Measurements from ENCODE around the gene SENP7. TPM values are rescaled to one million over a fixed set of nuclear protein-coding genes. Genes with fewer than 3 reads are reported as not detected.
"Not testable (repeated sequence)": the region's sequence is repeated elsewhere in the genome, so short reads cannot be mapped to it uniquely, and the experiment has no call there.

SENP7 gene
- total RNA-seq, 2 experiments from 2014 or later: 16.1 to 16.8 TPM

DNA sequence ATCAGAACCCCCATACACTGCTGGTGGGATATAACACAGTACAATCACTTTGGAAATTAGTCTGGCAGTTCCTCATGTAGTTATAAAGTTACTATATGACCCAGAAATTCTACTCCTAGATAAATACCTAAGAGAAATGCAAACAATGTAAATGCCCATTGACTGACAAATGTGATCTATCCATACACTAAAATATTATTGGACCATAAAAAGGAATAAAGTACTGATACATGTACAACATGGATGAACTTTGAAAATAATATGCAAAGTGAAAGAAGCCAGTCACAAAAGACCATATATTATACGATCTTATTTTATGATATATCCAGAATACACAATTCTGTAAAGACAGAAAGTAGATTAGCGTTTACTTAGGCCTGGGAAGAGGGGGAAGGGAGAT lies 200.5 kb downstream of the SENP7 start:
- Mint-ChIP-seq H3K4me1 (ENCODE audit: low read depth) (no peaks in the 10 kb centered on the region), H3K4me3 (no peak overlapping the region)
- intact Hi-C loops (cut with micrococcal nuclease): no loop called here

DNA sequence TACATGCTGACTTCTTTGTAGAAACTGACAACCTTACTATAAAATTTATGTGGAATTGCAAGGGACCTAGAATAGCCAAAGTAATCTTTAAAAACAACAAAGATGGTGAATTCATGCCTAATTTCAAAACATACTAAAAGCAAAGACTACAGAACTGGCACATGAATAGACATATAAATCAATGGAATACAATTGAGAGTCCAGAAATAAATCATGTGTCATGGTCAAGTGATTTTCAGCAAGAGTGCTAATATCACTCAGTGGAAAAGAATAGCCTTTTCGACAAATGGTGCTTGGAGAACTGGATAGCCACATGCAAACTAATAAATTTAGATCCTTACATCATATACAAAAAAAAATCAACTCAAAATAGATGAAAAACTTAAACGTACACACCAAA lies 201.3 kb downstream of the SENP7 start:
- CTCF ChIA-PET: no interaction called here
- peaks cover 24% of the 10 kb centered on the region for H3K9me3 Mint-ChIP-seq
- intact Hi-C loops (cut with micrococcal nuclease): no loop called here
- H3K27ac Mint-ChIP-seq: no peak overlapping the region
- DNase-seq: no peak
- H3K36me3 Mint-ChIP-seq (ENCODE audit: low read depth): peaks cover 28% of the 10 kb centered on the region
- no peaks in the 10 kb centered on the region for H3K27me3 Mint-ChIP-seq (ENCODE audit: low read depth)
- no peak overlapping the region for H3K4me3 Mint-ChIP-seq
- H3K4me1 Mint-ChIP-seq (ENCODE audit: low read depth): no peaks in the 10 kb centered on the region

More for the DNA sequence above, 200.5 kb downstream of the SENP7 start:
- Mint-ChIP-seq H3K27me3 (ENCODE audit: low read depth) (no peaks in the 10 kb centered on the region), H3K36me3 (ENCODE audit: low read depth) (peaks cover 28% of the 10 kb centered on the region), H3K9me3 (peaks cover 20% of the 10 kb centered on the region), H3K27ac (no peak overlapping the region)
- DNase-seq: no peak
- CTCF ChIA-PET: no interaction called here

DNA sequence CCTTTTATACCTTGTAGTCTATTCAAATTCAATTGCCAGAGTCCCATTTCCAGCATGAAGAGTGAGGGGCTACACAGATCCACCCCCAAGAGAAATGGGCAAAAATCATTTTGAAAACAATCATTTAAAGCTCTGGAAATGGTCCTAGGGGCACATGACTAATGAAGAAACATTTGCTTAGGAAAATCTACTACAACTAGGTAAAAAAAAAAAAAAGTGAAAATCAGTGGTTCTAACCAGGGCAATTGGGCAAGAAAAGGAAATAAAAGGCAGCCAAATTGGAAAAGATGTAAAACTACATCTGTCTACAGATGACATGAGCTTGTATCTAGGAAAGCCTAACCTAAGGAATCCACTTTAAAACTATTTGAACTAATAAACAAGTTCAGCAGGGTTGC lies 202.0 kb downstream of the SENP7 start:
- Mint-ChIP-seq H3K36me3 (ENCODE audit: low read depth) (peaks cover 28% of the 10 kb centered on the region), H3K27ac (no peak overlapping the region), H3K27me3 (ENCODE audit: low read depth) (no peaks in the 10 kb centered on the region), H3K4me1 (ENCODE audit: low read depth) (no peaks in the 10 kb centered on the region), H3K4me3 (no peak overlapping the region), H3K9me3 (peaks cover 24% of the 10 kb centered on the region)
- no peak for DNase-seq
- intact Hi-C loops (cut with micrococcal nuclease): no loop called here
- CTCF ChIA-PET: no interaction called here

DNA sequence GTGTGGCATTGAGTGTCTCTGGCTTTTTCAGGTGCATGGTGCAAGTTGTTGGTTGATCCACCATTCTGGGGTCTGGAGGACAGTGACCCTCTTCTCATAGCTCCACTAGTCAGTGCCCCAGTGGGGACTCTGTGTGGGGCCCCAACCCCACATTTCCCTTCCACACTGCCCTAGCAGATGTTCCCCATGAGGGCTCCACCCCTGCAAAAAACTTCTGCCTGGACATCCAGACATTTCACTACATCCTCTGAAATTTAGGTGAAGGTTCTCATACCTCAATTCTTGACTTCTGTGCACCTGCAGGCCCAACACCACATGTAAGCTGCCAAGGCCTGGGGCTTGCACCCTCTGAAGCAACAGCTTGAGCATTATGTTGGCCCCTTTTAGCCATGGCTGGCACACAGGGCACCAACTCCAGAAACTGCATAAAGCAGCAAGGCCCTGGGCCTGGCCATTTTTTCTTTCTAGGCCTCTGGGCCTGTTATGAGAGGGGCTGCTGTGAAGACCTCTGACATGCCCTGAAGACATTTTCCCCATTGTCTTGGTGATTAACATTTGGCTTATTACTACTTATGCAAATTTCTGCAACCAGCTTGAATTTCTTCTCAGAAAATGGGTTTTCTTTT lies 204.8 kb downstream of the SENP7 start:
- H3K4me3 Mint-ChIP-seq; H3K4me1 Mint-ChIP-seq (ENCODE audit: low read depth); intact Hi-C loops (cut with micrococcal nuclease); H3K27me3 Mint-ChIP-seq (ENCODE audit: low read depth); H3K27ac Mint-ChIP-seq: not testable (repeated sequence)
- CTCF ChIA-PET: interaction anchor here (0.6 kb wide), 1 partner anchor 193 kb away, joined by 3 read pairs; no protein-coding TSS in a partner anchor
- Mint-ChIP-seq H3K9me3 (peaks cover 25% of the 10 kb centered on the region), H3K36me3 (ENCODE audit: low read depth) (peaks cover 27% of the 10 kb centered on the region)
- peak; percentile 10 for DNase-seq

DNA sequence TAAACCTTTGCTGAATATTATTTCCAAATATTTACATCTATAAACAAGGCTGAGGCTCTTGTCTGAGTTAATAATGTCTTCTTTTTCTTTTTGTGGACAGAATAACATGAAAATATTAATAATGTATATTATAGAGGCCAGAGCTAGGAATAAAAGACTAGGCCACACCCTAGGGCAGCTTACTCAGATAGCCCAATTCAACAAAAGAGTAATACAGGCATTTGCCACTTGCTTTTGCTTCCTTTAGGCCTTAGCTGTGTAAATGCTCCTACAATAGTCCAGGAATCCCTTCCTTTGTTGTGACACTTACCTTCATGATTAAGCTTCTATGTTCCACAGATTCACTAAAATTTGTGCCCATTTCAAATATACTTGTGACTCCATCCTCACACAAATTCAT lies 209.2 kb downstream of the SENP7 start:
- Mint-ChIP-seq H3K36me3 (ENCODE audit: low read depth) (peaks cover 9% of the 10 kb centered on the region), H3K27me3 (ENCODE audit: low read depth) (no peaks in the 10 kb centered on the region), H3K9me3 (peaks cover 17% of the 10 kb centered on the region), H3K4me3 (no peak overlapping the region), H3K27ac (no peak overlapping the region), H3K4me1 (ENCODE audit: low read depth) (no peaks in the 10 kb centered on the region)
- intact Hi-C loops (cut with micrococcal nuclease): no loop called here
- CTCF ChIA-PET: no interaction called here
- no peak for DNase-seq

DNA sequence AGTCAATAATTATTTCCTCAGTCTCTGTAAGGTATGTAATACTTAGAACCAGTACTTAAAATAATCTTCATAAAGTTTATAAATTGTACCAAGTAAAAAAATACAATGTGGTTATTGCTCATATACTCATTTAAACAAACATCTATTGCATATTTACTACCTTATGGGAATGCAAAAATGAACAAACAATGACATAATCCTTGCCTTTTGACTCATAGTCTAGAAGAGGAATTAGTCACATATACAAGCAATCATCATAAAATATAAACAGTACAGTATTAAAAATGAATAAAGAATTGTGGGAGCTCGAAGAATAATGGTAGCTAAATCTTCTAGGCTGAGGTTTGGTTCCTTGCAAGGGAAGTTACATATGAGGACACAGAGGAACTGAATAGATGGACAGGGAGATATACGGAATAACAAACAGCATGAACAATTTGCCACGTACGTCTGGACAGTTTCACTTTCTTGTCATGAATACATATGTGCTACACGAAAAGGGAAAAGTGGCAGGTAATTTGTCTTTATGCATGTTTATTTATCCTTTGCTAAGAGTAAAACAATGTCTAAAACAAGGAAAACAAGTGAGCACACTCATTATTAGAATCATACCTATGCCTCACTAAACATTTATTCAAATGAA lies 209.8 kb downstream of the SENP7 start:
- Mint-ChIP-seq H3K4me3 (no peak overlapping the region), H3K9me3 (peaks cover 14% of the 10 kb centered on the region), H3K27me3 (ENCODE audit: low read depth) (no peaks in the 10 kb centered on the region), H3K27ac (no peak overlapping the region), H3K36me3 (ENCODE audit: low read depth) (peaks cover 7% of the 10 kb centered on the region), H3K4me1 (ENCODE audit: low read depth) (no peaks in the 10 kb centered on the region)
- CTCF ChIA-PET: no interaction called here
- DNase-seq: no peak
- intact Hi-C loops (cut with micrococcal nuclease): no loop called here

DNA sequence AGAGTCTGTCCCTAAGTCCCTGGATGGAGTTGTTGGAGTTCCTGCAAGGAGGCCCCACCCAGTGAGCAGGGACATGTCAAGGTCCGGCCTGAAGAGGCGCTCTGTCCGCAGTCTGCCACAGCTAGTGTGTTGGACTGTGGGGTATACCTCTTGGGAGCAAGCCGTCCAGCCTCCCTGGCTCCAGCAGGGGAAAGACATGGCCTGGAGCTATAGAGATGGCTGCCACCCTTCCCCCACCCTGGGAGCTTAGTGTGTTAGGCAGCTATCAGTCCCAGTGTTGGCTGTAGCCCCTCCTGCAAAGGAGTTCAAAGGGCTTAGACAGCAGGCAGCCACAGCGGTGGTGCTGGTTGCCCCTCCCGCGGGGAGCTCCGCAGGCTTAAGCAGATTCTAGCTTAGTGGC lies 212.9 kb downstream of the SENP7 start:
- intact Hi-C loops (cut with micrococcal nuclease): no loop called here
- Mint-ChIP-seq H3K27me3 (ENCODE audit: low read depth) (no peaks in the 10 kb centered on the region), H3K36me3 (ENCODE audit: low read depth) (peaks cover 8% of the 10 kb centered on the region), H3K4me1 (ENCODE audit: low read depth) (no peaks in the 10 kb centered on the region), H3K27ac (no peak overlapping the region), H3K9me3 (peaks cover 30% of the 10 kb centered on the region), H3K4me3 (no peak overlapping the region)
- CTCF ChIA-PET: no interaction called here
- DNase-seq: no peak

DNA sequence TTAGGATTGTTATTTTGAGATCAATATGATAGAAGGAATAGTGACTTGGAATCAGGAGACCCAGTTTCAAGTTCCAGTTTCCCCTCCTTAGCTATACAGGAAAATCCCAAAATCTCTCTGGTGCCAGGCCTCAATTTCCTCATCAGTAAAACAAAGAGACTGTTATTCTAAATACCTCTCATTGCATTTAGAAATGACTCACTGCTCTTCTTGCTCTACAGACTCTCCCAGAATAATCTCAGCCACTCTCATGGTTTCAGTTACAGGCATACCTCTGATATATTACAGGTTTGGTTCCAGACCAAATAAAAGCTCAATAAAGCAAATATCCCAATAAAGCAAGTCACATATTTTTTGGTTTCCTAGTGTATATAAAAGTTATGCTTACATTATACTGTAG lies 221.0 kb downstream of the SENP7 start:
- CTCF ChIA-PET: no interaction called here

DNA sequence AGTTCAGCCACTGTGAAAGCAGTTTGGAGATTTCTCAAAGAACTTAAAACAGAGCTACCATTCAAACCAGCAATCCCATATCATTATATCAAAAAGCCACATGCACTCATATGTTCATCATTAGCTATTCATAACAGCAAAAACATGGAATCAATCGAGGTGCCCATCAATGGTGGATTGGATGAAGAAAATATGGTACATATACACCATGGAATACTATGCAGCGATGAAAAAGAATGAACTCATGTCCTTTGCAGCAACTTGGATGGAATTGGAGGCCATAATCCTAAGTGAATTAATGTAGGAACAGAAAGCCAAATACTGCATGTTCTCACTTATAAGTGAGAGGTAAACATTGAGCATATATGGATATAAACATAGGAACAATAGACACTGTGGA lies 224.7 kb downstream of the SENP7 start:
- peaks cover 2% of the 10 kb centered on the region for H3K9me3 Mint-ChIP-seq
- no peaks in the 10 kb centered on the region for H3K27me3 Mint-ChIP-seq (ENCODE audit: low read depth)
- H3K36me3 Mint-ChIP-seq (ENCODE audit: low read depth): no peaks in the 10 kb centered on the region
- DNase-seq: no peak
- no peak overlapping the region for H3K27ac Mint-ChIP-seq
- intact Hi-C loops (cut with micrococcal nuclease): no loop called here
- no peak overlapping the region for H3K4me3 Mint-ChIP-seq
- CTCF ChIA-PET: no interaction called here
- no peaks in the 10 kb centered on the region for H3K4me1 Mint-ChIP-seq (ENCODE audit: low read depth)

More for the DNA sequence above, 221.0 kb downstream of the SENP7 start:
- no peaks in the 10 kb centered on the region for H3K27me3 Mint-ChIP-seq (ENCODE audit: low read depth)
- H3K4me3 Mint-ChIP-seq: no peak overlapping the region
- H3K4me1 Mint-ChIP-seq (ENCODE audit: low read depth): no peaks in the 10 kb centered on the region
- peaks cover 25% of the 10 kb centered on the region for H3K9me3 Mint-ChIP-seq
- DNase-seq: no peak
- intact Hi-C loops (cut with micrococcal nuclease): no loop called here
- H3K36me3 Mint-ChIP-seq (ENCODE audit: low read depth): peaks cover 4% of the 10 kb centered on the region
- H3K27ac Mint-ChIP-seq: no peak overlapping the region

DNA sequence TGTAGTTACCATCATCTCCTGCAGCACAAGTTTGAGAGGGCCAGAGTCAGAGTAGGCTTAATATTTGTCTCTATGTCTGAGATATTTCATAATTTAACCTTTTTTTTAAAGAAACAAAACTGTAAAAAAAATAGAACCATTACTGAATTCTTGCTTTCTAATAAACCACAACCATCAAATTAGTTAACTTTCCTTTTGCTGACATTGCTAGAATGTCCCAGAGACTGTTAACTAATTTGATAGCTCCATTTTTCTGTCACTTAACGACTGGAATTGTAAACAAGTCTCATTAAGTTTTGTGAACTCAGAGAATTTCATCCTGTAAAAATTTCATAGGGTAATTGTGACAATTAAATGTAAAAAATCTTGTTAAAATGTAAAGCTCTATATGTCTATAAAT lies 228.3 kb downstream of the SENP7 start:
- Mint-ChIP-seq H3K36me3 (ENCODE audit: low read depth) (no peaks in the 10 kb centered on the region), H3K4me3 (no peak overlapping the region), H3K9me3 (peaks cover 2% of the 10 kb centered on the region), H3K27ac (no peak overlapping the region), H3K27me3 (ENCODE audit: low read depth) (no peaks in the 10 kb centered on the region), H3K4me1 (ENCODE audit: low read depth) (no peaks in the 10 kb centered on the region)
- no peak for DNase-seq
- intact Hi-C loops (cut with micrococcal nuclease): no loop called here
- CTCF ChIA-PET: no interaction called here

DNA sequence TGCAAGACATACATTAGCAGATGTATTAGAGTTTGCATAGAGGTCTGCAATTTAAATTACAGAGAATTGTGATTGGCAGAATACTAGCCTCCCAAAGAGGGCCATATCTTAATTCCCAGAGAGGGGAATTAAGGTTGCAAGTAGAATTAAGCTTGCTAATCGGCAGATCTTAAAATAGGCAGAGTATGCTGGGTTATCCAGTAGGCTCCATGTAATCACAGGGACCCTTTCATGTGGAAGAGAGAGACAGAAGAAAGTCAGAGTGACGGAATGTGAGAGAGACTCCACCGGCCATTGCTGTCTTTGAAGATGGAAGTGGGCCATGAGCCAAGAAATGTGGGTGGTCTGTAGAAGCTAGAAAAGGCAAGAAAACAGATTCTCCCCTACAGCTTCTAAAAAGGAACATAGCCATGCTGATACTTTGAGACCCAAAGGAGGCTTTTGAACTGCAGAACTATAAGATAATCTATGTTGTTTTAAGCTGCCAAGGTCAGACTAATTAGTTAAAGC lies 231.4 kb downstream of the SENP7 start:
- CTCF ChIA-PET: no interaction called here
- Mint-ChIP-seq H3K27ac (no peak overlapping the region), H3K36me3 (ENCODE audit: low read depth) (no peaks in the 10 kb centered on the region), H3K4me3 (no peak overlapping the region), H3K4me1 (ENCODE audit: low read depth) (no peaks in the 10 kb centered on the region), H3K9me3 (no peaks in the 10 kb centered on the region), H3K27me3 (ENCODE audit: low read depth) (no peaks in the 10 kb centered on the region)
- DNase-seq: no peak
- intact Hi-C loops (cut with micrococcal nuclease): no loop called here

DNA sequence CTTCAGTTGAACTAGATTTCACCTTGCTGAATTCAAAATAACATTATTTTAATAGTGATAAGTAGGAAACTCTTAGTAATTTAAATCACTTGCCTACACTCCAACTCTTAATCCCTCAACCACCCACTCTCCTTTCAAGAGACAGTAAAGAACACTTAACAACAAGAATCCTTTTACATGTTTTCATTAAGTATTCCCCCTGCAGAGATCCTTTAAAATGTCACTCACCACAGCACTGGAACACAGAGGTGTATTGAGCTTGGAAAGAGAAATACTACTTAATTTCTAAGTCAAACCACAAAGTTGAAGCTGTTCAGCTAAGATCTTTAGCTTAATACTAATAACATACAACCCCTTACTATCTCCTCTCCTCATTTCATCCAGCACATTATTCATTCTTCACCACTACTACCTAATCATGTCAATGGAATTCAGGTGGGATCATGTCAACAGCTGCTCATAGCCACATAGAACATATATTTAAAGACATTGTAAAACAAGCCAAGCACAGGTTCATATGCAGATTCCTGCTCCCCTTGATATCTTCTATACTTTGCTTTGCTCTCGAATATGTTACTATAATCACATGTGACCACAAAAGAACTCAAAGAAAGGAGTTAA lies 233.1 kb downstream of the SENP7 start:
- intact Hi-C loops (cut with micrococcal nuclease): no loop called here
- Mint-ChIP-seq H3K9me3 (no peaks in the 10 kb centered on the region), H3K27ac (no peak overlapping the region), H3K36me3 (ENCODE audit: low read depth) (no peaks in the 10 kb centered on the region), H3K4me3 (no peak overlapping the region), H3K4me1 (ENCODE audit: low read depth) (no peaks in the 10 kb centered on the region), H3K27me3 (ENCODE audit: low read depth) (no peaks in the 10 kb centered on the region)
- DNase-seq: no peak
- CTCF ChIA-PET: no interaction called here

DNA sequence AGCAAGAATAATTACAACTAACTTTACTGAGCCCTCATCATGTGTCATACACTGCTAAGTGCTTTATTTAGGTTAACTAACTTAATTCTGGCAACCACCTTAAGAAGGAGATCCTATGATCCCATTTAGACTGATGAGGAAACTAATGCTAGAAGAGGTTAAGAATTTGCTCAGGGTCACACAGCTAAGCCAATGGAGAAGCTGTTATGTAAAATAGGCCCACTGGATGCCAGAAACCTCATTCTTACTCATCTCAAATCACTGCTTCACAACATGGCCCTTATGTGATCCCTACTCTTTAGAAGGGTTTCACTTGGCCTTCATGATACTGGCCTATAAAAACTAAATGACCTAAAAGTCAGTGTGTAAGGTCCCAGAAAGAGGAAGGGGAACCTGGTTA lies 233.8 kb downstream of the SENP7 start:
- CTCF ChIA-PET: no interaction called here
- H3K27me3 Mint-ChIP-seq (ENCODE audit: low read depth): no peaks in the 10 kb centered on the region
- intact Hi-C loops (cut with micrococcal nuclease): no loop called here
- H3K9me3 Mint-ChIP-seq: no peaks in the 10 kb centered on the region
- no peak overlapping the region for H3K4me3 Mint-ChIP-seq
- H3K27ac Mint-ChIP-seq: no peak overlapping the region
- no peak for DNase-seq
- H3K36me3 Mint-ChIP-seq (ENCODE audit: low read depth): no peaks in the 10 kb centered on the region
- H3K4me1 Mint-ChIP-seq (ENCODE audit: low read depth): no peaks in the 10 kb centered on the region

Measured in activated naive CD4-positive, alpha-beta T cell treated with anti-CD3 and anti-CD28 coated beads for 36 hours (primary cell).